ENCODE measurements around the gene DEGS2.

DEGS2 gene

DNA sequence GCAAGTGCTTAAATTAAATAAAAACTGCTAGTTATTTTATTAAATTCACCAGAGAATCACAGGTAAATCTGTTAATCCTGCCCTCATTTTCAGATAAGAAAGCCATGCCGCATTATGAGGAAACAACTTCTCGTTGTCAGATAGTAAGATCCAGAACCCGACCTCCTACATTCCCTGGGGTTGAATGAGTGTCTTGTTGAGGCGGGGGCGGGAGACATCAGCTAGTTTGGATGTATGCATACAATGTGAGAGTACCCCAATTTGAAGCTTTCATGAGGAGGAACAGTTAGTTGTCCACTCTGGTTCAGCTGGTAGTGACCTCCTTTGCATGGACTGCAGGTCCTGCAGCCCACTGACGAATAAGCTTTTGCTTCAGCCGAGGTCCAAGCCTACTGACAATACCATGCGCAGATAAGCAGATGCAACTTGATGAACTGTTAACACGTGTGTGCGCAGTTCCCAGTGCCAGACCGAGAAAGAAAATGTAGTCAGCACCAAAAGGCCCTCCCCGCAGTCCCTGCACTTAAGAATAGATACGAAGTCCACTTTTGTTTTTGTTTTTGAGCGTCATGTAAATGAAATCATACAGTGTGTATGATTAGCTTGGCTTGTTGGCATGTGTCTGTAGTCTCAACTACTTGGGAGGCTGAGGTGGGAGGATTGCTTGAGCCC is 59.3 kb downstream of the DEGS2 start:
- TF ChIP-seq, protein P1, sequence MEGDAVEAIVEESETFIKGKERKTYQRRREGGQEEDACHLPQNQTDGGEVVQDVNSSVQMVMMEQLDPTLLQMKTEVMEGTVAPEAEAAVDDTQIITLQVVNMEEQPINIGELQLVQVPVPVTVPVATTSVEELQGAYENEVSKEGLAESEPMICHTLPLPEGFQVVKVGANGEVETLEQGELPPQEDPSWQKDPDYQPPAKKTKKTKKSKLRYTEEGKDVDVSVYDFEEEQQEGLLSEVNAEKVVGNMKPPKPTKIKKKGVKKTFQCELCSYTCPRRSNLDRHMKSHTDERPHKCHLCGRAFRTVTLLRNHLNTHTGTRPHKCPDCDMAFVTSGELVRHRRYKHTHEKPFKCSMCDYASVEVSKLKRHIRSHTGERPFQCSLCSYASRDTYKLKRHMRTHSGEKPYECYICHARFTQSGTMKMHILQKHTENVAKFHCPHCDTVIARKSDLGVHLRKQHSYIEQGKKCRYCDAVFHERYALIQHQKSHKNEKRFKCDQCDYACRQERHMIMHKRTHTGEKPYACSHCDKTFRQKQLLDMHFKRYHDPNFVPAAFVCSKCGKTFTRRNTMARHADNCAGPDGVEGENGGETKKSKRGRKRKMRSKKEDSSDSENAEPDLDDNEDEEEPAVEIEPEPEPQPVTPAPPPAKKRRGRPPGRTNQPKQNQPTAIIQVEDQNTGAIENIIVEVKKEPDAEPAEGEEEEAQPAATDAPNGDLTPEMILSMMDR (IDR thresholded peaks at IDR 0.05; ENCODE audit: control insufficient read depth, extremely low read depth, insufficient read depth): no peak
- H3K4me3 ChIP-seq (ENCODE audit: low read depth, low read length): no peak overlapping the region
- no peak for DNase-seq (ENCODE audit: low read depth)

DNA sequence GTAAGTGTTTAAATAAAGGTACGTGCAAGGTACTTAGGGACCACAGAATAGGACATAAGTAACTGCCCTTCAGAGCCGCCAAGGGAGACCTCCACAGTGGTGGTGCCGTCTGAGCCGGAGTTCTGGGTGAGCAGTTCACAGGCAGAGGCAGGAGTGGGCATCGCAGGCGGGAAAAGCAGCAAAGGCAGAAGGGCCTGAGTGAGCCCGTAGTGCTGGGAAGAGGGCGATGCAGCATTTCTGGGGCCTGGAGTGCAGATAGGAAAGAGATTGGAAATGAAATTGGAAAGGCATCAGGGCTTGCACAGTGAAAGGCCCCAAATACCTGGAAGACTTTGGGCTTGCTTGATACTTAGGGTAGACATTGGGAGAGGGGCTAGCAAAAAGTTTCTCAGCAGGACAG is 61.3 kb downstream of the DEGS2 start:
- TF ChIP-seq, protein P1 (IDR thresholded peaks at IDR 0.05; ENCODE audit: control insufficient read depth, extremely low read depth, insufficient read depth): no peak
- no peak overlapping the region for H3K4me3 ChIP-seq (ENCODE audit: low read depth, low read length)
- no peak for DNase-seq (ENCODE audit: low read depth)

GRCh38 chr14:100096656-100097055 is 62.8 kb downstream of the DEGS2 start:
- DNase-seq (ENCODE audit: low read depth): no peak
- no peak overlapping the region for H3K4me3 ChIP-seq (ENCODE audit: low read depth, low read length)
- TF ChIP-seq, protein P1 (IDR thresholded peaks at IDR 0.05; ENCODE audit: control insufficient read depth, extremely low read depth, insufficient read depth): no peak

All from LNCaP clone FGC (cell line).